ENCODE measurements around the gene ANGPT4. TPM values are rescaled to one million over a fixed set of nuclear protein-coding genes. Genes with fewer than 3 reads are reported as not detected.

The ANGPT4 gene
- polyA plus RNA-seq, 1 experiment: not detected

DNA sequence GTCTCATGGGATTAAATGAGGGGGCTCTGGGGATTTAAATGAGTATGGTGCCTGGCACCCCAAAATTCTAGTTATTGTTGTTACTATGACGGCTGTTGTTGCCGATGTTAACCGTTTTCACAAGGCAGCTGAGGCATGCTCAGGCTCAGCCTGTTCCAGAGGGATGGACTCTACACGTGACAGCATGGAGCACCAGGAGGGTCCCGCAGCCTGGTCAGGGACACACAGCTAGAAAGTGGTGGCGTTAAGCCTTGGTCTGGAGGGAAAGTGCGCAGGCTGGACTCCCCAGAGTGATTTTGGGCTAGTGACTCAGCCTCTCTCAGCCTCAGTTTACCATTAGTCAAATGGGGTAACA is 75.7 kb downstream of the ANGPT4 start:
- Histone ChIP-seq H3K4me3 (ENCODE audit: low read depth, low read length) (no peak overlapping the region), H3K27me3 (ENCODE audit: control insufficient read depth, insufficient read depth, low read length) (no peaks in the 10 kb centered on the region), H3K36me3 (ENCODE audit: control insufficient read depth, insufficient read depth, low read length) (no peaks in the 10 kb centered on the region)
- CTCF ChIA-PET: interaction anchor here (1.3 kb wide), 1 partner anchor 115 kb away, joined by 3 read pairs; no protein-coding TSS in a partner anchor
- POLR2A ChIA-PET: no interaction called here
- no peak for DNase-seq (ENCODE audit: low read depth)
- TF ChIP-seq, protein P1, sequence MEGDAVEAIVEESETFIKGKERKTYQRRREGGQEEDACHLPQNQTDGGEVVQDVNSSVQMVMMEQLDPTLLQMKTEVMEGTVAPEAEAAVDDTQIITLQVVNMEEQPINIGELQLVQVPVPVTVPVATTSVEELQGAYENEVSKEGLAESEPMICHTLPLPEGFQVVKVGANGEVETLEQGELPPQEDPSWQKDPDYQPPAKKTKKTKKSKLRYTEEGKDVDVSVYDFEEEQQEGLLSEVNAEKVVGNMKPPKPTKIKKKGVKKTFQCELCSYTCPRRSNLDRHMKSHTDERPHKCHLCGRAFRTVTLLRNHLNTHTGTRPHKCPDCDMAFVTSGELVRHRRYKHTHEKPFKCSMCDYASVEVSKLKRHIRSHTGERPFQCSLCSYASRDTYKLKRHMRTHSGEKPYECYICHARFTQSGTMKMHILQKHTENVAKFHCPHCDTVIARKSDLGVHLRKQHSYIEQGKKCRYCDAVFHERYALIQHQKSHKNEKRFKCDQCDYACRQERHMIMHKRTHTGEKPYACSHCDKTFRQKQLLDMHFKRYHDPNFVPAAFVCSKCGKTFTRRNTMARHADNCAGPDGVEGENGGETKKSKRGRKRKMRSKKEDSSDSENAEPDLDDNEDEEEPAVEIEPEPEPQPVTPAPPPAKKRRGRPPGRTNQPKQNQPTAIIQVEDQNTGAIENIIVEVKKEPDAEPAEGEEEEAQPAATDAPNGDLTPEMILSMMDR (IDR thresholded peaks at IDR 0.05; ENCODE audit: insufficient read depth, low read depth, low read length): no peak

DNA sequence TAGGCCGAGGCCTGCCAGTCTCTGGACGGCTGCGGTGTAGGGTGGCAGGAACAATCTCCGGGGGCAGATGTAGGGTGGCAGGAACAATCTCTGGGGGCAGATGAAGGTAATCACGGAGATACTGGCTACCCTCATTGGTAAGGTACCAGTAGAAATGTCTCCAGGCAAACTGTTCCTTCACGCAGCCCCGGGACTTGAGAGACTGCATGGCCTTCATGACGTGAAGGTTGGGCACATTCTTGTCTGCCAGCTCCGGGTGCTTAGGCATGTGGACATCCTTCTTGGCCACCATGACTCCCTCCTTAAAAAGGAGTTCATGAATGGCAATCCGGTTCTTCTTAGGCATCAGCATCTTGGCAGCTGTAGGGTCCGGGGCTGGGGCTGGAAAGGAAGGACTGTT is 76.5 kb downstream of the ANGPT4 start:
- H3K36me3 ChIP-seq (ENCODE audit: control insufficient read depth, insufficient read depth, low read length): no peaks in the 10 kb centered on the region
- CTCF ChIA-PET: no interaction called here
- TF ChIP-seq, protein P1 (IDR thresholded peaks at IDR 0.05; ENCODE audit: insufficient read depth, low read depth, low read length): no peak

DNA sequence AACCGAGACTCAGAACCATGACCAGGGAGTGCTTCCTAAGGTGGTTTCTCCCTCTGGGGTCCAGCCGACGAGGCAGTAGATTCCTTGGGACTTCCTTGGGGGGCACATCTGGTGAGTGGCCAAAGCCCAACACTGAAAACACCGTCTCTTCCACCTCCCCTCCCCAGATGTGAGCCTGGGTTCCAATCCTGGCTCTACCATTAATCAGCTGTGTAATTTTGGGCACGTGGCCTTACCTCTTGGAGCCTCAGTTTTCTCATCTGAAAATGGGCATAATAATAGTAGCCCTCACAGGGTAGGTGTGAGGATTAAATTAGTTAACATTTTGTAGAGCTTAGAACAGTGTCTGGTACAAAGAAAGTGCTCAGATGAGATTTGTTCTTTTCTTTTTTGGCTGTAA is 77.1 kb downstream of the ANGPT4 start:
- TF ChIP-seq, protein P1 (IDR thresholded peaks at IDR 0.05; ENCODE audit: insufficient read depth, low read depth, low read length): no peak
- Histone ChIP-seq H3K36me3 (ENCODE audit: control insufficient read depth, insufficient read depth, low read length) (no peaks in the 10 kb centered on the region), H3K27me3 (ENCODE audit: control insufficient read depth, insufficient read depth, low read length) (no peaks in the 10 kb centered on the region), H3K4me3 (ENCODE audit: low read depth, low read length) (no peak overlapping the region)
- CTCF ChIA-PET: interaction anchor here (0.7 kb wide), 1 partner anchor 116 kb away, joined by 3 read pairs; no protein-coding TSS in a partner anchor
- DNase-seq (ENCODE audit: low read depth): no peak
- POLR2A ChIA-PET: no interaction called here

More for the DNA sequence above, 76.5 kb downstream of the ANGPT4 start:
- no peak for DNase-seq (ENCODE audit: low read depth)
- POLR2A ChIA-PET: no interaction called here
- no peaks in the 10 kb centered on the region for H3K27me3 ChIP-seq (ENCODE audit: control insufficient read depth, insufficient read depth, low read length)
- no peak overlapping the region for H3K4me3 ChIP-seq (ENCODE audit: low read depth, low read length)

DNA sequence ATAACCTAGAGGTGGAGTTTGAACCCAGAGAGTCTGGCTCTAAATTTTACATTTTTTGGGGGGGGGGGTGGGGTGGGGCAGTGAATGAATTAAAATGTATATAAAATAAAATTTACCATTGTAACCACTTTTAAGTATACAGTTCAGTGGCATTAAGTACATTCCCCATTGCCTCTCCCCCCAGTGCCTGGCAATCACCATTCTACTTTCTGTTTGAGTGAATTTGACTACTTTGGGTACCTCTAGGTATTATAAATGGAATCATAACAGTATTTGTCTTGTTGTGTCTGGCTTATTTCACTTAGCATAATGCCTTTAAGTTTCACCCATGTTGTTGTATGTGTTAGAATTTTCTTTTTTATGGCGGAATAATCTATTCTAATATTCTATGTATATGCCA is 79.9 kb downstream of the ANGPT4 start:
- no peaks in the 10 kb centered on the region for H3K27me3 ChIP-seq (ENCODE audit: control insufficient read depth, insufficient read depth, low read length)
- DNase-seq (ENCODE audit: low read depth): no peak

DNA sequence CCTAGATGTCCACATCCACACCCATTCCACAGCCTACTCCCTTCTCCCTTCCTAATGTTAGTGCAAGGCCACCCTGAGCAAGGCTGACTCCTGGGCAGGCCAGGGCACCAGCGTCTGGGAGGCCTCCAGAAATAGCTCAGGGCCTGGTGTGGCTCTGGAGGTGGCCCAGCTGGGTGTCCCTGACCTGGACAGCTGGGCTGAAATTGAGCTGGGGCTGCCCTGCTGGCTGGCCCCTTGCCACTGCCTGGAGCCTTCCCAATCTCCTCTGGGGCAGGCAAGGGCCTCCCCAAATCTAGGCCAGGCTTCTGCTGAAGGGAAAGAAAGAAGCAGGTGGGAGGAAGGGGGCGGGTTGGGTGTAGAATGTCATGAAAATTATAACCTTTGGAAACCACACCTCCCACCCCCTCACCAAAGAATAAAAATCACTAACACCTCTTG is 80.5 kb downstream of the ANGPT4 start:
- CTCF ChIA-PET: interaction anchor here (0.5 kb wide), 1 partner anchor 84 kb away, joined by 3 read pairs; no protein-coding TSS in a partner anchor
- POLR2A ChIA-PET: no interaction called here
- H3K27me3 ChIP-seq (ENCODE audit: control insufficient read depth, insufficient read depth, low read length): no peaks in the 10 kb centered on the region
- H3K36me3 ChIP-seq (ENCODE audit: control insufficient read depth, insufficient read depth, low read length): no peaks in the 10 kb centered on the region
- no peak overlapping the region for H3K4me3 ChIP-seq (ENCODE audit: low read depth, low read length)
- TF ChIP-seq, protein P1 (IDR thresholded peaks at IDR 0.05; ENCODE audit: insufficient read depth, low read depth, low read length): no peak
- DNase-seq (ENCODE audit: low read depth): no peak

More for the DNA sequence above, 79.9 kb downstream of the ANGPT4 start:
- ChIA-PET POLR2A (no interaction called here), CTCF (interaction anchor here (0.5 kb wide), 1 partner anchor 84 kb away, joined by 3 read pairs; no protein-coding TSS in a partner anchor)
- H3K4me3 ChIP-seq (ENCODE audit: low read depth, low read length): no peak overlapping the region
- no peaks in the 10 kb centered on the region for H3K36me3 ChIP-seq (ENCODE audit: control insufficient read depth, insufficient read depth, low read length)
- TF ChIP-seq, protein P1 (IDR thresholded peaks at IDR 0.05; ENCODE audit: insufficient read depth, low read depth, low read length): no peak
